ENCODE results near the gene RAB5A. TPM values are rescaled to one million over a fixed set of nuclear protein-coding genes. Genes with fewer than 3 reads are reported as not detected.
"Not testable (repeated sequence)": the region's sequence is repeated elsewhere in the genome, so short reads cannot be mapped to it uniquely, and the experiment has no call there.

The RAB5A gene
- total RNA-seq, 1 donor from 2014 or later = 59.7 TPM

GRCh38 chr3:20022954-20023622, 76.2 kb downstream of the RAB5A start:
- no peaks in the 10 kb centered on the region for H3K27me3 ChIP-seq (ENCODE audit: control insufficient read depth, insufficient read depth, low read length)
- no peak for DNase-seq (ENCODE audit: low read depth)
- no peak for TF ChIP-seq CTCF (IDR thresholded peaks at IDR 0.05; ENCODE audit: insufficient read depth, low read length, poor library complexity, severe bottlenecking)

GRCh38 chr3:20023623-20024405, 76.9 kb downstream of the RAB5A start:
- DNase-seq (ENCODE audit: low read depth) = no peak
- Histone ChIP-seq H3K4me3 (ENCODE audit: low read depth, low read length) (no peak overlapping the region), H3K36me3 (ENCODE audit: control insufficient read depth, insufficient read depth, low read length) (no peaks in the 10 kb centered on the region), H3K27me3 (ENCODE audit: control insufficient read depth, insufficient read depth, low read length) (no peaks in the 10 kb centered on the region)
- no peak for TF ChIP-seq CTCF (IDR thresholded peaks at IDR 0.05; ENCODE audit: insufficient read depth, low read length, poor library complexity, severe bottlenecking)

More at GRCh38 chr3:20022954-20023622, 76.2 kb downstream of the RAB5A start:
- H3K36me3 ChIP-seq (ENCODE audit: control insufficient read depth, insufficient read depth, low read length) = no peaks in the 10 kb centered on the region
- no peak overlapping the region for H3K4me3 ChIP-seq (ENCODE audit: low read depth, low read length)

DNA sequence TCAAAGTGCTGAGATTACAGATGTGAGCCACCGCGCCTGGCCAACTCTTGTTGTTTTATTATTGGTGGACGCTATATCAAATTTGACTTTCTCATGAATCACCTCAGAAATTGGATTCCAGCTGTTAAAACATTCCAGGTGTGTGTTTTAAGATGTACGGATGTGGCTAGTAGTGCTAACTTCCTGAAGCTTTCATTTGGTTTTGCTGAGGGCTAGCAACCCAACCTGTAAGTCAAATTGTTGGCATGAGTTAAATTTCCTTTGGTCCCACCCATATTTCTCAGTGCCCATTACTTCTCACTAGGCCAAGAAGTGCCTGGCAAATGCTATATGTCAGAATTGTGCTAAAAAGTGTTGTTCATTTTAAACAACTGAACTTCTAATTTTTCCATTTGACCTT, 80.2 kb downstream of the RAB5A start:
- H3K36me3 ChIP-seq (ENCODE audit: control insufficient read depth, insufficient read depth, low read length) = no peaks in the 10 kb centered on the region
- TF ChIP-seq CTCF (IDR thresholded peaks at IDR 0.05; ENCODE audit: insufficient read depth, low read length, poor library complexity, severe bottlenecking) = no peak
- no peaks in the 10 kb centered on the region for H3K27me3 ChIP-seq (ENCODE audit: control insufficient read depth, insufficient read depth, low read length)
- DNase-seq (ENCODE audit: low read depth) = no peak
- no peak overlapping the region for H3K4me3 ChIP-seq (ENCODE audit: low read depth, low read length)

GRCh38 chr3:20028905-20029331, 82.0 kb downstream of the RAB5A start:
- no peak for TF ChIP-seq CTCF (IDR thresholded peaks at IDR 0.05; ENCODE audit: insufficient read depth, low read length, poor library complexity, severe bottlenecking)
- DNase-seq (ENCODE audit: low read depth) = no peak
- no peak overlapping the region for H3K4me3 ChIP-seq (ENCODE audit: low read depth, low read length)
- H3K27me3 ChIP-seq (ENCODE audit: control insufficient read depth, insufficient read depth, low read length) = no peaks in the 10 kb centered on the region
- no peaks in the 10 kb centered on the region for H3K36me3 ChIP-seq (ENCODE audit: control insufficient read depth, insufficient read depth, low read length)

DNA sequence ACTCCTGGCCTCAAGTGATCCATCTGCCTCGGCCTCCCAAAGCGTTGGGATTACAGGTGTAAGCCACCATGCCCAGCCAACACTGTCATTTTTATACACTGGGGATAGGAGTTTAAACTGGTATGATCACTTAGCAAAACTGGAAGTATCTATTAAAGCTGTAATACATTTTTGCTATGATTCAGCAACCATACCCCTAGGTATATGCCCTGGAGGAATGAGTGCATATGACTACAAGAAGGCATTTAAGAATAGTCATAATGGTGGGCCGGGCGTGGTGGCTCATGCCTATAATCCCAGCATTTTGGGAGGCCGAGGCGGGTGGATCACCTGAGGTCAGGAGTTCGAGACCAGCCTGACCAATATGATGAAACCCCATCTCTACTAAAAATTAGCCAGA, 85.0 kb downstream of the RAB5A start:
- not testable (repeated sequence) for H3K4me3 ChIP-seq (ENCODE audit: low read depth, low read length); H3K36me3 ChIP-seq (ENCODE audit: control insufficient read depth, insufficient read depth, low read length); H3K27me3 ChIP-seq (ENCODE audit: control insufficient read depth, insufficient read depth, low read length); DNase-seq (ENCODE audit: low read depth)

Other genes with a start within 250 kb of the RAB5A start
- 0.33 and 1.5 TPM in 2 replicates for gene EFHB, start 12.9 kb upstream of the RAB5A start, total RNA-seq
- gene PP2D1, start 65.2 kb downstream of the RAB5A start, total RNA-seq = not detected in 2 replicates
- 1.8 and 2.2 TPM in 2 replicates for gene KAT2B, start 93.3 kb downstream of the RAB5A start, total RNA-seq
- gene SGO1, start 239.1 kb downstream of the RAB5A start, total RNA-seq = 4.8 and 6.9 TPM in 2 replicates

Measured in kidney epithelial cell (primary cell).